ENCODE measurements around the gene BRD1.
"Not testable (repeated sequence)": the region's sequence is repeated elsewhere in the genome, so short reads cannot be mapped to it uniquely, and the experiment has no call there.

Gene BRD1

DNA sequence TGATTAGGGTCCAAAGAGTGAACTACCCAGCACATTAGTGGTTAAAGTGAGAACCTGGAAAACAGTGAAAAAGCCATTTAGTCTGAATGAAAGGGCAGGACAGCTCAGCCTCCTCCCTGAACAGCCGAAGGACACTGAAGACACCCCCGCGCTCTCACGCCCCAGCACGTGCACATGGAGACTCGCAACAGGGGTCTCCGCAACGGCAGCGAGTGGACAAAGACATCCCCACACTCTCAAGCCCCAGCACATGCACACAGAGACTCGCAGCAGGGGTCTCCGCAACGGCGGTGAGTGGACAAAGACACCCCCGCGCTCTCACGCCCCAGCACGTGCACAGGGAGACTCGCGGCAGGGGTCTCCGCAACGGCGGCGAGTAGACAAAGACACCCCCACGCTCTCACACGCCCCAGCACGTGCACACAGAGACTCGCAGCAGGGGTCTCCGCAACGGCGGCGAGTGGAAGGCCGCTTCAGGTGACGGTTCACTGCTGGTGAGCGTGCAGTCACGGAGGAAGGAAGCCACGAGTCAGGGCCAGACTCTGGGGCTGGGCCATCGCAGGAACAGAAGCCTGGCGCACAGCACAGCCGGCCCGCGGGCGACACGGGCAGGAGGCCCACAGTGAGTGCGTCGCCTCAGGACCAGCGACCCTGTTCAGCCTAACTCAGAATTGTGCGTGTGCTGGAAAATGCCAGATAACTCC, 43.6 kb downstream of the BRD1 start:
- DNase-seq (ENCODE audit: low spot score) = no peak

DNA sequence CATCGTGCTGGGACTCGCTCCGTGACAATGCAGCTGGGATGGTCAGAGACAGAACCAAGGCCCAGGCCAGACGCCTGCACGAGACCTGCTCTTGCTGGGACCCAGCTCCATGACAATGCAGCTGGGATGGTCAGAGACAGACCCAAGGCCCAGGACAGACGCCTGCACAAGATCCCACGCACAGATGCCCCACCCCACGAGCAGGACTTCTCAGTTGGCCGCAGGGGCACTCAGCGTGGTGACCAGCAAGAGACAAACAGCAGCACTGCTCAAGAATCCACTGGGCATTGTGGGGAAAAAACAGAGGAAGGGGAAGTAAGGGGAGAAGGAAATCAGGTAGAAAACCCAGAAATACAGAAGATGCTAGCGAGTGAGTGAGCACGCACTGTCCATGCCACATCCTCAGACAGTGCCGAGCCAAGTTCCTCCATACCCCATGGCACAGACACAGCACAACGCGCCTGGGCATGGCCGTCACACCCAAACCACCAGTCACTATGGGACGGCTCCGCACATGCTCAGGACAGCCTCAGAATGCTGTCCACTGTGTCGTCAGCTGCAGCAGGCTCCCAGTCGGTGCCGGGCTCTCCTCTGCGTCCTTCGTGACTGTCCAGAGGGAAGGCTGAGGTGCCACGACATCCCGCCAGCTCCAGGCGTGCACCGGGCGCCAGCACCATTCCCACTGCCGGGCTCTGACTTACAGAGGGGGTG, 44.5 kb downstream of the BRD1 start:
- no peak for DNase-seq (ENCODE audit: low spot score)

DNA sequence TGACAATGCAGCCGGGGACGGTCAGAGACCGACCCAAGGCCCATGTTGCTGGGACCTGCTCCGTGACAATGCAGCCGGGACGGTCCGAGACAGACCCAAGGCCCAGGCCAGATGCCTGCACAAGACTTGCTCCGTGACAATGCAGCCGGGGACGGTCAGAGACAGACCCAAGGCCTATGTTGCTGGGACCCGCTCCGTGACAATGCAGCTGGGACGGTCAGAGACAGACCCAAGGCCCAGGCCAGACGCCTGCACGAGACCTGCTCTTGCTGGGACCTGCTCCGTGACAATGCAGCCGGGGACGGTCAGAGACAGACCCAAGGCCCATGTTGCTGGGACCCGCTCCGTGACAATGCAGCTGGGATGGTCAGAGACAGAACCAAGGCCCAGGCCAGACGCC, 45.8 kb downstream of the BRD1 start:
- not testable (repeated sequence) for DNase-seq (ENCODE audit: low spot score)

DNA sequence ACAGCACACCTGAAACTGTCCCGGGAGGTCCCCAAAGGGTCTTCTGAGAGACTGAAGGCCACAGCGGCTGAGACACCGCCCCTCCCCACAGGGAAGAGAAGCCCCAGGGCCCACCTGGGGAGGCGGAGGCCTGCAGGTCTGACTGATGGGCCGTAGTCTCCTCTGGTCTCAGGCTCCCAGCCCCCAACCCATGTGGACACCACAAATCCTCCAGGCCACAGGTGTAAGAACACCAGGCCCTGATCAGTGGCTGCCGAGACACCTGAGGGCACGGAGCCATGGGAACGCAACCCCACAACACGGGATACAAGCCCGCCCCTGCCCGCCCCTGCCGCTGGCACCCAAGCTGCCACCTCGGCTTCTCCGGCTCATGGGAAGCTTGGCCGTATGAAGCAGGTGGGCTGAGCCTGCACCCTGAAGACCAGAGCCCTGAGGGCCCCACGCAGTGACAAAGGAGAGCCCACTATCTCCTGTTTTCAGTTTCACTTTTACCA, 46.3 kb downstream of the BRD1 start:
- no peak for DNase-seq (ENCODE audit: low spot score)

DNA sequence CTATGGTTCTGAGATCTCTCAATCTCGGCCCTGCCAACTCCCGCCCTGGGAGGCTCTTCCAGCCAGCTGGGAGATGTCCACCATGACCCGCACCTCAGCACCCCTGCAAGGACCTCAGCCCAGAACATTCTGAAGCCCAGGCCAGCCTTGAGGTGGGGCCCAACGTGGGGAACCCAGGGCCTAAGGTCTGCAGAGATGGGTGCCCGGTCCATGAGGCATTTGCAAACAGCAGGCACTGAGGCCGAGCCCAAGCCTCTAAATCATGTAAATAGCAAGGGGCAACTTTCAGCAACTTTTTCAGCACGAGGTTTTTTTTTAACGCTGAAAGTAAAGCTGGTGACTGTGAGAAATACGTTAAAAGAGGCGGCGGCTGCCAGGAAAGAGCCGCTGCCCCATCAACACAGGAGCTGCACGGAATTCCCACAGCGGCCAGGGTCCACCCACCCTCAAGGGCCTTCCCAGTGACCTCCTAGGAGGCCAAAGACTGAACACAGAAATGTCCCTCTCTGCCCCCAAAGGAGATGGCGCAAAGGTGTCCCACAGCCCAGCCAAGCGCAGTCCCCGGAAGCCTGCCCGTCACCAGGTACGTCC, 46.9 kb downstream of the BRD1 start:
- no peak for DNase-seq (ENCODE audit: low spot score)

DNA sequence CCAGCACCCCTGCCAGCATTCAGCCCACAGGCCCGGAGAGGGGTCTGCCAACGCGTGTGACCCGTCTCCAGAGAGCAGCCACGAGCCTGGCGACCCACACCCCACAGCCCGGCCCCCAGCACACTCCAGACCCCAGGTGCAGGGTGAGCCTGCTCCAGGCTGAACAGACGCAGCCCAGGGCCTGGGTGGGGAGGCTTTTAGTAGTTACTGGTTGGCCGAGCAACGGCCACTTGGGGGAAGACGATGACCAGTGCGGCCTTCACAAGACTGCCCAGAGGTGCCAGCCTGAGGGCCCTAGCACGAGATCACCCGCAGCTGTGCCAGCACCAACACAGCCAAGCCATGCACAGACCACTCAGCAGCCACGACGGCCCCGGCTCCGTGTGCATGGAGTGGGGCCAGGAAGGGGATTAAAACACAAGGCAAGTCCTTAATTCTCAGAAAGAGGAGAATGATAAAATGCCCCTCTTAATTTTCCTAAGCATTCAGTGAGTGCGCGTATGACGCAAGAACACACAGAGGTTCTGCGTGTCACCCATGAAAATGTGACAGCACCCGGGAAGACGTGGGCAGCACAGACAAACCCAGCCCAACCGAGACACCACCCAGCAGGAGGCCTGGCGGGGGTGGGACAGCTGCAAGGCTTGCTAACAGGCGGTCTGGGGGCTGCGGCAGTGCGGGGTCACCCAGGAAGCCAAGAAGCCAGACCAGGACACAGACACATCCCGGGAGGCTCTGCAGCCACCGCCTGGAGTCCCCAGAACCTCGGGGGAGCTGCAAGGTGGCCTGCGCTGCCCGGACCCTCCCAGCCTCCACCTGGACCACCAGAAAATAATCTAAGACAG, 47.6 kb downstream of the BRD1 start:
- no peak for DNase-seq (ENCODE audit: low spot score)

DNA sequence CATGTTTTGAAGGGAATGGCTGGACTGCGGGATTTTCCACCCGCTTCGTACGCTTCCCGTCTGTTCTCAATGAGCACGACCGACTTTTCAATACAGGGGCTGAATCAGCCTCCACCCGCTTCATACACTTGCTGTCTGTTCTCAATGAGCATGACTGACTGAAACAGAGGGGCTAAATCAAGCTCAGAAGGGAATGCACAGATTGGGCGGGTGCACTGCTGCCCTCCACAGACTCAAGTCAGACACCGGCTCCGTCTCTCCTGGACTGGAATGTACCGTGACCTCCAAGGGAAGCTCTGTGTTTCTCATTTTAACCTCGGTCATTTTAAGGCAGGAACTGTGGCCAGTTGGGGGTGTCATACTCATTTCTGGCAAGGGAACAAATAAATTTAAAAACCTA, 48.5 kb downstream of the BRD1 start:
- DNase-seq (ENCODE audit: low spot score) = no peak

DNA sequence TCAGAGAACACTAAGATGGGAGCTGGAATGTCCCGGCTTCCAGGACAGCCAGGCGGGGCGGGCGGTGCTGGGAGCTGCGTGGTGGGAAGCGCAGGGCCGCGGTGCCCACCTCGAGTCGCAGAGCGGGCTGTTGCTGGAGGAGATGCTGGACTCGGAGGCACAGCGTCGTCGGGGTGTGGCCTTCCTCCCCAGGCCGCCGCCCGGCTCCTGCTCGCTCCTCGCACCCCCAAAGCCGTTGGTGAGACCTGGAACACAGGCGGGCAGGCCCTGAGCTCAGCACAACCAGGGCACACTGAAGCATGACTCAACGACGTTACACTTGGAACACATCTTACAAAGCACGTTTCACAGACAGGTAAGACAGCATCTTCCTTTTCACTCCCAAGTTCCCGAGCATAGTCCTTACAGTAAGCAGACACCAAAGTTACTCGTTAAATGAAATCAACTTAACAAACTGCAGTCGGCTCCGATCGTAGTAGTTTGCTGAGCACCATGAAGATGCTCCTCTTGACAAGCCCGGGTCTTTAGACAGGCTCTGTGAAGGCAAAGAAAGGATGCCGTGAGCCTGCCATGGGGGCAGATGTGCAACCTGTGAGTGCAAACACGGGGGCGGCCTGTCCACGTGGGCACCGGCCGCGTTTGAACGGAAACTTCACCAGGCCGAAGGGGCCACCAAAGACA, 50.0 kb downstream of the BRD1 start:
- no peak for DNase-seq (ENCODE audit: low spot score)

DNA sequence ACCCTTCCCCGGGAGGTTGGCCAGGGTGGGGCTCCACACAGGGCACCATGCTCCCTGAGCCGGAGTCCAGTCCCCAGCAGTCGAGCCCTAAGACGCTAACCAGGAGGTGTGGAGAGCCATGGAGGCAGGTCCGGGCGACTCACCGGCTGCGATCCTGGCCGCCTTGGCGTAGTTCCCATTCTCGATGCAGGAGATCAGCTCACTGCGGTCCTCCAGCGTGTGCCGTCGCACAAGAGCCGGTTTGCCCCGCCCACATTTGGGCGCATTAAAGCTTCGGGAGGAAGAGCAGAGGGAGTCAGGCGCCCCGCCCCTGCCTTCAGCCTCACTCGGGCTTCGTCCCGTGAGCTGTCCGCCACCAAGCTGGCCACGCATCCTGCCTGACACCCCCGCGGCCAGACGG, 50.8 kb downstream of the BRD1 start:
- no peak for DNase-seq (ENCODE audit: low spot score)

DNA sequence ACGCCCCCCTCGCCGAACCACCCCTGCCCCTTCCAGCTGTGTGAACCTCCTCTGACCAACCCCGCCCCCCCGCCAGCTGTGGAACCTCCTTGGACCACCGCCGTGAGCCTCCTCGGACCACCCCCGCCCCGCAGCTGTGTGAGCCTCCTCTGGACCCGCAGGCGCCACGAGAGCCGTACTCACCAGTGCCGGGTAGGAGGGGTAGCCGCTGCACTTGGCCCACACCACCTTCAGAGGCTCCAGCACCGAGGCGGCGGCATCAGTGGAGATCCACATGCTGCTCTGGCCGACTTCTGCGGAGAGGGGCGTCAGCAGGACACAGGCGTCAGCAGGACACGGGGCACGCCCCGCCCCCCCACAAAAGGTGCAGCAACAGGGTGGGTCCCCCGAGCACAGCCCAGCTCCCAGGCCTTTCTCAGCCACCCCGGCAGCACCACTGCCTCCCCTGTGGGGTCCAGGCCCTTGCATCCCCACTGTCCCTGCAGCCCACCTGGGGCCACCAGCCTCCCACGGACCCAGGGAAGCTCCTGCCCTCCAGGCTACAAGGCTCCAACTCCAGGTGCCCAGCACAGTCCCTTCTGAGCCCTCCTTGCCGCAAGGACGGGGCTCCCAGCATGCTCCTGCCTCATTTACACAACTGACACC, 51.7 kb downstream of the BRD1 start:
- DNase-seq (ENCODE audit: low spot score) = no peak

DNA sequence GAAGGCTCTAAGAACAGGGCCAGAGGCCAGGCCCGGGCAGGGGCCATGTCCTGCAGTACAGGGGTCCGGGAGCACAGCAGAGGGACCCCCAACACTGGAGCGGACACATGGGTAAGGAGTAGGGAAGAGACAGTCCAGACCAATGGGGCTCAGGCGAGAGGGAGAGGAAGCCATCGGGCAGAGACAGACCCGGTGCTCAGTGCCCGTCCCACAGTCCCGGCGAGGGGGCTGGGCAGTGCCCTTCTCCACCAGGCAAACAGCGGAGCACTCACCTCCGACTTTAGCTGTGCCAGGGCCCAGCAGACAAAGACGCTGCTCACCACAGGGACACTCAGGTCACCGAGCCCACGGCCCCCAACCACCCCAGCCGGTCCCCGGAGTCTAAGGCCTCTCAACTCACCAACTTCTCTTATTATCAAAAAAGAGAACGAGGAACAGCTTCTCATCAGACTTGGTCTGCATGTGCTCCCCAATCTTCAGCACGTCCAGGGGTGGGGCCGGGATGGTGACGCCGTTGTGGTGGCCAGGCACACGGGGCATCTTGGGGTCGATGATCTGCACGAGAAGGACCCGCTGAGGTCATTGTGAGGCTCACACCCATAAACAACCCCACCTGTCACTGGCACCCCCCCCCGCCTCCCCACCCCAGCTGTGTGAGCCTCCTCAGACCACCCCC, 52.3 kb downstream of the BRD1 start:
- DNase-seq (ENCODE audit: low spot score) = no peak

DNA sequence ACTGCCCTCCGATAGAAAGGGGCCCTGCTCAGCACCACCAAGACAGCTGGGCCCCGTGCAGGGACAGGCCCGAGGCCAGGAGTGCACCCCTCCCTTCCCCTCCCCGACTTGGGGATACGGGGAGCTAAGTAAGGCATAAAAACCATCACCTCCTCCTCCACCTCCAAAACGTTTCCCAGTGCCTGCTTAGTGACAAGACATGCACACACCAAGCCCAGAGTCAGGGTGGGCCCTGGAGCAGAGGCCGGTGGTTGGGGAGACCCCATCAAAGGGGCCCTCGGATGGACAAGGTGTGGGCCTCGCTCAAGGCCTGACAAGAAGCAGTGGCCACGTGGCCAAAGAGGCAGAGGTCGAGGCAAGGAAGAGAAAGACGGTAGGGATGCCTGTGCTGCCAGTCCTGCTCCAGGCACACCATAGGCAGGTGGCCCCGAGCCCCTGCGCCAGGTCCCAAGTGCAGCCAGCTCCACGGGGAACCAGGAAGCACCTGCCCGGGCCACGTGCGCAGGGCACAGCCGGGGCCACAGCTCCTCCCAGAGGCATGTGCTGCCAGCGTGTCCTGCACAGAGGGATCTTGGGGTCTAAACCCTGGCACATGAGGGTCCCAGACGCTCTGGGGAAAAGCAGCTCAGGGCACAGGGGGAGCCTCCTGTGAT, 53.0 kb downstream of the BRD1 start:
- DNase-seq (ENCODE audit: low spot score) = no peak

DNA sequence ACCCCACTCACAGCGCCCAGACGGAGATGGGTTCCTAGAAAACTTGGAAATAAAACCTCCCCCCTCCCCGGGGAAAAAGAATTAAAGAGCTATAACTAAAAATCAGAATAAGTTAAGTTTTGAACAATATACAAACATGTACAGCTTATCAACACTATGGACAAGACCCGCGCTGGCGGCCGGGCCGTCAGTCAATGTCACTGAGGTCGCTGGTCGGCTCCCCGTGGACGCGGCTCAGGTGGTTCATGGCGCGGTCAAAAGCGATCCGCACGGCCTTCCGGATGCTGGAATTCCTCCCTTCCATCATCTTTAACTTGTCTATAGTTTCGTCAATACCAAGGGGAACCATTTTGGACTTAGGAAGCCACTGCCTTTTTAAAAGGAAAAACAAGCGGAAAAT, 53.6 kb downstream of the BRD1 start:
- no peak for DNase-seq (ENCODE audit: low spot score)

DNA sequence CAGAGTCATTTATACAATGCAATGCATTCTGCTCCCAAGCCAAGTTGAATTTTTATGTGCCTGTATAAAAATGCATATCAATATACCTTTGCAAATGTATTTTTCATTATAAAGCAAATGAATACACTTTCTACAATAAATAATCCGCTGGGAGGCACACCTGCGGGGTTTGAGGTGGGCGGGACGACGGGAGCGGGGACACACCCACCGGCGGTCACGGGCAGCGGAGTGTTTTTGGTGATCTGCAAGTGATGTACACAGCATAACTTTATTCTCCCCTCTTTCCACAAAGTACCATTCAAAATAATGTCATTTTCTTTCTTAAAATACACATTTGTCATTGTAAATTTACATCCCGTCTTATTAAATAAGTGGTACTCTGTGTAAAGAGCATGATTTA, 54.1 kb downstream of the BRD1 start:
- no peak for DNase-seq (ENCODE audit: low spot score)

DNA sequence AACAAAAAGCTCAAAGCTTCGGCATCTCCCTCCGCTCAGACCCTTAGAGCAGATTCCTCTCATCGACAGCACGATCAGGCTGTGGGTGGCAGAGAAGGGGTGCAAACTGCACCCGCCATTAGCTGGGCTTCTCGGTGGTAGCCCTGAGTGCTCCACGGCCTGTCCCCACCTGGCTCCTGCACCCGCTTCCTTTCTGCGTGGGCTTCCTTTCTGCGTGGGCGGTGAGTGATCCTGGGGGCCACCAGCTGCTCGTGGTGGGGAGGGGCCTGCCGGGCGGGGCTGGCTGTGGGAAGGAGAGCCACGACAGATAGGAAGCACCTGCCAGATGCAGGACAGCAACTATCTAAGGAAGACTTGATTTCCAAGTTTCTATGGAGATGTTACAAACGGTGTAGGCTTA, 55.0 kb downstream of the BRD1 start:
- DNase-seq (ENCODE audit: low spot score) = no peak

DNA sequence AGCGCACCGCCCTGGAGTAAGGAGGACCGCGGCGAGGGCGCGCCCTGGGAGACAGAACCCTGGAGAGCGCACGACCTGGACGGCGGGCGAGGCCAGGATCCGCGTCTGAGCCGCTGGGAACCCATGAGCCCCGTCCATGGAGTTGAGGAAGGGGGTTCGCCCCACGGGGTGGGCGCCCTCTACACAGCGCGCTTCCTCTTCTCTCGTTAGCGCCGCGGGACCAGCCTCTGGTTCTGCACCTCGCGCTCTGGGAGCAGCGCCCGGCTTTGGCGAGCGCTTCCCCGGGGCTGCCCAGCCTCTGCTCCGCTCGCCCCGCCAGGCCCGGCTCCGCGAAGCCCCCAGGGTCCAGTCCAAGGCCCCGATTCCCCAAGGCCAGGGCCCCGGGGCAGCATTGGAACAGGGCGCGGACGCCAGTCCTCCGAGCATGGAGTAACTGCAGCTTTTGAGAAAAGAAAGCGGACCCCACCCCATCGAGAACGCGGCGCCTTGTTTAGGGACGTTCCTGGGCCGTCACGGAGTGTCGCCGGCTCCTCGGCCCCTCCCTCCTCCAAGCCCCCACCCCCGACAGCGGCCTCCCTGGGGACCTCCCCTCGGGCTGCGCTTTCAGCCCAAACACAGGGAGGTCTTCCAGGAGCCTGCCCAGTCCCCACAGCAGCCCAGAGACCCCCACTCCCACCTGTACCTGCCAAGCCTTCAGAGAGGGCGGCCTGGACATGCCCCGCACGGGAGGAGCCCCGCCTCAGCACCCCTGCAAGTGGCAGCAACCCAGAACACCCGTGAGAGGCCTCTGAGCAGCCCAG, 56.2 kb downstream of the BRD1 start:
- DNase-seq (ENCODE audit: low spot score) = no peak

DNA sequence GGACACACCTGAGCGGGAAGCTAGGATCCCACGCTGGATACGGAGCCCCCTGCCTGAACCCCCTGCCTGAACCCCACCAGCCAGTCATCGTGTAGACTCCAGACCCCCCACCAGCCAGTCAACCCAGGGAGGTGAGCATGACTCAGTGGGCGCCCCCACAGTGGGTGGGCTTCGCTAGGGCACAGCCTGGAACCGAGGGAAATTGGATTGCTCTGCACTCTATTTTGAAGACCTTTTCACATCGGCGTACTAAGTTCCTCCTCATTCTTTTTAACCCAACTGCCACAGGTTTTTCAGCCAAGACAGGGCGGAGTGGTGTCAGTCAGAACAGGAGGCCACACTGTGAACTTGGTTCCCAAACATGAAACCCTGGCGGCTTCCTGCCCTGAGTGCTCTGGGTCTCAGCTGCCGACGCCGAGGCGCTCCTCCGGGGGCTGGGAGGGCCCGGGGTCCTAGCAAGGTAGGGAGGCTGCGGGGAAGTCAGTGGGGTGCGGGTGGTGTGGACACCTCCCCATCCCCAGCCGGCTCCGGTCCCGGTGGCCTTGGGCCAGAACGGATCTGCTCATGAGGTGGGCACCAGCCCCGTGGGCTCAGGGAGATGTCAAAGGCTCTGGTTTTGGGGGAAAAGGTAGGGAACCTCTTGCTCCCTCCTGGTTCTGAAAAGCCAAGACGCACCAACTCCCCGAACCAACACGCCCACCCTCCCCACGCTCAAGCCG, 57.0 kb downstream of the BRD1 start:
- DNase-seq (ENCODE audit: low spot score) = no peak

DNA sequence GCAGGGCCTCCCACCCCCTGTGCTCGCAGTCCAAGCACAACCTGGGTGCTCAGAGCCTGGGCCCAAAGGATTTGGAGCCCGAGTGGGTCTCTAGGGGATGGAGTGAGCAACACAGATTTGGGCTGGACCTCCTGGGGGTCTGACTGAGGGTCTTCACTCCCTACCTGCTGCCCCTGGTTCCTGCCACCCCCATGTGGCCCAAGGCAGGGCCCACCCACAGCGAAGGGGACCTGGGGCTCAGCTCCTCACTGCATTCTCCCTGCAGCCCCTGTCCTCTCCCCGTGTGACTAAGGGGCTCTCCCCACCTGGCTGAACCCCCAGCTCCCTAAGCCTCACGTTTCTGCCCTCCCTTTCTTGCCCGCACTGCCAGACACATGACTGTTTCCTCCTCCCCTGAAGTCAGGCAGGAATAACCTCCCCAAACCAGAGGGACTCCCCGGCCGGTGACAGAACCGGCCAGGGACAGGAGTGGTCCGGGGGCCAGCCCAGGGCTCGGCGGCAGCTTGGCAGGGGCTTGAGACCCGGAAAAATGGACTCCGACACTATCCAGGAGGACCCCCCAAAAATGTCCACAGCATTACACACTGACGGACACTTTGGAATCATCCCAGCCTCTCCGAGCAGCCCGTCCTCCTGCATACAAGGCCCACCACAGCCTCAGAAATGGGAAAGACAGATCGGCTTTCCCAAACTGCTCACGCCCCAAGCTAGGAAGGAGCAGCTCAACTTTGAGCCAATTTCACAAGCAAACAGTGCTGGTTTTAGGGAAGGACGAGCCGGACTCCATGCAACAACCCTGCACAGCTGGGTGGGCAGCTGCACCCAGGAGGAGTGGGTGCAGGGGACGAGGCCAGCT, 57.8 kb downstream of the BRD1 start:
- no peak for DNase-seq (ENCODE audit: low spot score)

Measured in hepatic stellate cell (primary cell).